Mesenchymal stem cell (in vitro differentiated cells and primary cell): Measurements from ENCODE around the gene AIM2. TPM values are rescaled to one million over a fixed set of nuclear protein-coding genes. Genes with fewer than 3 reads are reported as not detected.

ENCODE experiments used
- DNase-seq: peaks from one replicate; pipeline ENCODE4 v3.0.0-alpha.2; 2013
- H2AFZ ChIP-seq: one replicate; pipeline ENCODE4 v1.6.1; 2013; ENCODE audit warnings: low read depth, mild to moderate bottlenecking, control low read depth, inconsistent platforms, low read length, moderate library complexity
- H2AK5ac ChIP-seq: 2 replicates; pipeline ENCODE4 v1.6.1; 2013; ENCODE audit warnings: low read length, moderate library complexity, mild to moderate bottlenecking, inconsistent platforms; ENCODE audit not compliant: severe bottlenecking
- H2BK120ac ChIP-seq: one replicate; pipeline ENCODE4 v1.6.1; 2013; ENCODE audit warnings: low read depth, mild to moderate bottlenecking, inconsistent platforms, low read length, moderate library complexity
- H2BK12ac ChIP-seq, 2 experiments: one replicate each; pipeline ENCODE4 v1.6.1; 2013; ENCODE audit warnings: inconsistent platforms in 2 of 2, low read length in 2 of 2, mild to moderate bottlenecking in 2 of 2, moderate library complexity in 2 of 2, control low read depth in 1 of 2
- H2BK15ac ChIP-seq: one replicate; pipeline ENCODE4 v1.6.1; 2013; ENCODE audit warnings: mild to moderate bottlenecking, low read depth, inconsistent platforms; ENCODE audit not compliant: poor library complexity, severe bottlenecking
- H2BK5ac ChIP-seq: 2 replicates; pipeline ENCODE4 v1.6.1; 2013; ENCODE audit warnings: low read depth, mild to moderate bottlenecking, low read length, control low read depth, inconsistent platforms; ENCODE audit not compliant: poor library complexity, severe bottlenecking
- H3K14ac ChIP-seq, 2 experiments: one replicate each; pipeline ENCODE4 v1.6.1; 2013; ENCODE audit warnings: inconsistent platforms in 2 of 2, low read length in 2 of 2, control low read depth in 1 of 2, mild to moderate bottlenecking in 1 of 2, moderate library complexity in 1 of 2
- H3K18ac ChIP-seq, 2 experiments: one replicate each; pipeline ENCODE4 v1.6.1; 2013; ENCODE audit warnings: inconsistent platforms in 2 of 2, low read length in 2 of 2, control low read depth in 1 of 2, low read depth in 1 of 2, mild to moderate bottlenecking in 1 of 2
- H3K23ac ChIP-seq, 2 experiments: one replicate each; pipeline ENCODE4 v1.6.1; 2013; ENCODE audit warnings: inconsistent platforms in 2 of 2, low read length in 2 of 2, mild to moderate bottlenecking in 2 of 2, moderate library complexity in 2 of 2, control low read depth in 1 of 2
- H3K27ac ChIP-seq: 2 replicates; pipeline ENCODE4 v1.5.1; 2013; ENCODE audit warnings: mild to moderate bottlenecking, moderate library complexity, low read length, control low read depth, inconsistent platforms; ENCODE audit not compliant: poor library complexity, severe bottlenecking
- H3K27me3 ChIP-seq, 2 experiments: 2 replicates each; pipeline versions ENCODE4 v1.6.1 to v1.7.0; 2013; ENCODE audit warnings: low read length in 2 of 2, mild to moderate bottlenecking in 2 of 2, moderate library complexity in 2 of 2, control low read depth in 1 of 2, inconsistent platforms in 1 of 2; ENCODE audit not compliant: control insufficient read depth in 1 of 2, insufficient read depth in 1 of 2
- H3K36me3 ChIP-seq, 2 experiments: 2 replicates each; pipeline versions ENCODE4 v1.6.1 to v1.7.0; 2013; ENCODE audit warnings: low read length in 2 of 2, control low read depth in 1 of 2, inconsistent platforms in 1 of 2, low read depth in 1 of 2, mild to moderate bottlenecking in 1 of 2; ENCODE audit not compliant: insufficient read depth in 2 of 2, control insufficient read depth in 1 of 2
- H3K4ac ChIP-seq, 2 experiments: one replicate each; pipeline ENCODE4 v1.6.1; 2013; ENCODE audit warnings: inconsistent platforms in 2 of 2, low read length in 2 of 2, mild to moderate bottlenecking in 2 of 2, moderate library complexity in 2 of 2, control low read depth in 1 of 2, low read depth in 1 of 2
- H3K4me1 ChIP-seq: 2 replicates; pipeline ENCODE4 v1.6.1; 2013; ENCODE audit warnings: low read depth, low read length, control low read depth; ENCODE audit not compliant: control insufficient read depth, insufficient read depth
- H3K4me2 ChIP-seq: 2 replicates; pipeline ENCODE4 v1.6.1; 2013; ENCODE audit warnings: low read length, mild to moderate bottlenecking, inconsistent platforms; ENCODE audit not compliant: poor library complexity, severe bottlenecking
- H3K4me3 ChIP-seq, 2 experiments: 2 replicates each; pipeline versions ENCODE4 v1.5.1 to v1.7.0; 2013; ENCODE audit warnings: low read length in 2 of 2, mild to moderate bottlenecking in 2 of 2, control low read depth in 1 of 2, low read depth in 1 of 2; ENCODE audit not compliant: insufficient read depth in 1 of 2
- H3K79me1 ChIP-seq: replicated peaks from 2 replicates; pipeline ENCODE4 v1.6.1; 2013; ENCODE audit warnings: mild to moderate bottlenecking, control low read depth, low read length, inconsistent platforms; ENCODE audit not compliant: poor library complexity, severe bottlenecking
- H3K9ac ChIP-seq: 2 replicates; pipeline ENCODE4 v1.7.0; 2013; ENCODE audit warnings: mild to moderate bottlenecking, low read length, moderate library complexity
- H3K9me3 ChIP-seq: 2 replicates; pipeline ENCODE4 v1.7.0; 2013; ENCODE audit warnings: mild to moderate bottlenecking, low read length; ENCODE audit not compliant: control insufficient read depth
- H4K8ac ChIP-seq: one replicate; pipeline ENCODE4 v1.6.1; 2013; ENCODE audit warnings: inconsistent platforms, mild to moderate bottlenecking, low read length, moderate library complexity
- H4K91ac ChIP-seq: one replicate; pipeline ENCODE4 v1.6.1; 2013; ENCODE audit warnings: mild to moderate bottlenecking, low read length, inconsistent platforms
- WGBS: methylation state at CpG from one replicate; pipeline ENCODE4 v1.1.7; 2013; ENCODE audit warnings: mixed read lengths; 5-methylcytosine and 5-hydroxymethylcytosine counted together
- polyA plus RNA-seq, 2 experiments: library from polyadenylated mRNA; stranded (reverse); fragments of 200-250 nt; gene quantifications; one replicate each; pipeline ENCODE4 v1.2.3, GENCODE V29; 2013

Gene AIM2, protein sequence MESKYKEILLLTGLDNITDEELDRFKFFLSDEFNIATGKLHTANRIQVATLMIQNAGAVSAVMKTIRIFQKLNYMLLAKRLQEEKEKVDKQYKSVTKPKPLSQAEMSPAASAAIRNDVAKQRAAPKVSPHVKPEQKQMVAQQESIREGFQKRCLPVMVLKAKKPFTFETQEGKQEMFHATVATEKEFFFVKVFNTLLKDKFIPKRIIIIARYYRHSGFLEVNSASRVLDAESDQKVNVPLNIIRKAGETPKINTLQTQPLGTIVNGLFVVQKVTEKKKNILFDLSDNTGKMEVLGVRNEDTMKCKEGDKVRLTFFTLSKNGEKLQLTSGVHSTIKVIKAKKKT
- 0.08 TPM for polyA plus RNA-seq (2013, experiment 1 of 2)
- polyA plus RNA-seq (2013, experiment 2 of 2): 0.18 TPM

DNA sequence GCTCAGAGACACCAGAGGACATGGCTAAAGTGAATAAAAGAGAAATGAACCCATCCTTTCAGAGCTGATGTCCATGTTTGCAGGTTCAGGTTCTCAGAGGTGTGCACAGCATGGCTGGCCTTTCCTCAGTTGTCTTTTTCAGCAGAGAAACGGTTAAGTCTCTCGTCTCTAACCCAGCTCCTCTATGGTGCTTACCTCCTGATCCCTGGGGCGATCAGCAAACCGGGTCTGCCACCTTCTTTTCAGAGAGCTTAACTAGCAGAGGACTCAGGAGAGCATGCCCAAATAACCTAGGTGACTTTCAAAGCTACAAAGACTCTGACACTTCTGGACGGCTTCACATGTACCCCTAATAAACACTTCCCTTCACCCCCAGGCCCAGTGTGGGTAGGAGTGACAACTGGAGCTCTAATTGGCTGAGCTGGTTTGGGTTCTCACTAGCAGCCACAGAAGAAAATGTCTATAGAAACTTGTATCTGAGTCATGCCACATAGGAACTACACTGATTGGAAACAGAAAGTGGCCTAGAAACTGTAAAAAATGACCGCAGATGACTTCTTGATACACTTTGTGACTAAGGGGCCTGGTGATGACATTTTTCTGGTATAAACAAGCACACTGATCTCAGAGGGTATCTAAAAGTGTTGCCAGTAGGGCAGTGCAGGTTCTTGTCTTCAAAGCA lies at the start of gene AIM2:
AIM2 (minus strand) TSS at position 329 of the 682 bp plus-strand sequence. CDS start 3,267 bp downstream, outside the sequence.
- Histone ChIP-seq H3K4me1 (no peaks in the 10 kb centered on the region), H4K8ac (no peak within 1 kb of the TSS), H3K9ac (no peak within 1 kb of the TSS), H3K9me3 (no peaks in the 10 kb centered on the region), H3K4me2 (no peak within 1 kb of the TSS), H4K91ac (no peak within 1 kb of the TSS), H3K4ac (no peak within 1 kb of the TSS), H2BK120ac (no peak within 1 kb of the TSS), H2BK15ac (no peak within 1 kb of the TSS), H3K27me3 (peaks cover 0 to 16% of the 10 kb centered on the region in 2 experiments), H2AFZ (no peak within 1 kb of the TSS), H3K79me1 (no peaks in the 10 kb centered on the region), H2AK5ac (no peak within 1 kb of the TSS), H3K27ac (no peak within 1 kb of the TSS), H3K36me3 (no peaks in the 10 kb centered on the region), H3K4me3 (no peak within 1 kb of the TSS), H3K23ac (no peak within 1 kb of the TSS), H3K14ac (no peak within 1 kb of the TSS), H2BK5ac (no peak within 1 kb of the TSS), H2BK12ac (no peak within 1 kb of the TSS), H3K18ac (no peak within 1 kb of the TSS)
- WGBS: 84% methylated on average over 6 of the region's 6 CpGs
- DNase-seq: peak; percentile 48

- H2AK5ac ChIP-seq: no peak overlapping the region
- H3K9me3 ChIP-seq: no peaks in the 10 kb centered on the region
- no peaks in the 10 kb centered on the region for H3K36me3 ChIP-seq
- no peak overlapping the region for H3K4ac ChIP-seq
- H3K4me3 ChIP-seq: no peak overlapping the region
- H3K23ac ChIP-seq: no peak overlapping the region
- H3K14ac ChIP-seq: no peak overlapping the region
- DNase-seq: no peak
- no peak overlapping the region for H3K4me2 ChIP-seq
- no peak overlapping the region for H3K18ac ChIP-seq
- no peak overlapping the region for H4K91ac ChIP-seq
- no peak overlapping the region for H3K27ac ChIP-seq
- no peak overlapping the region for H2BK120ac ChIP-seq
- 85% methylated on average over 3 of the region's 5 CpGs for WGBS
- no peak overlapping the region for H3K9ac ChIP-seq
- H3K4me1 ChIP-seq: no peaks in the 10 kb centered on the region
- no peak overlapping the region for H2AFZ ChIP-seq
- H3K79me1 ChIP-seq: no peaks in the 10 kb centered on the region
- H3K27me3 ChIP-seq: no peaks in the 10 kb centered on the region
- no peak overlapping the region for H2BK5ac ChIP-seq
- H2BK12ac ChIP-seq: no peak overlapping the region
- H4K8ac ChIP-seq: no peak overlapping the region
- no peak overlapping the region for H2BK15ac ChIP-seq
Measured at GRCh38 chr1:159123587-159123986, 47.0 kb upstream of the AIM2 start.

GRCh38 chr1:159122005-159122621 lies 45.5 kb upstream of the AIM2 start:
- WGBS: 53% methylated on average over 2 of the region's 2 CpGs

GRCh38 chr1:159121526-159121925 lies 45.0 kb upstream of the AIM2 start:
- H3K14ac ChIP-seq: no peak overlapping the region
- no peak overlapping the region for H3K23ac ChIP-seq
- no peaks in the 10 kb centered on the region for H3K27me3 ChIP-seq
- WGBS: no CpG with 5 or more reads among the region's 1 CpG
- H2BK5ac ChIP-seq: no peak overlapping the region
- no peaks in the 10 kb centered on the region for H3K79me1 ChIP-seq
- no peak overlapping the region for H3K27ac ChIP-seq
- no peak overlapping the region for H4K8ac ChIP-seq
- H3K36me3 ChIP-seq: no peaks in the 10 kb centered on the region
- no peak overlapping the region for H2BK120ac ChIP-seq
- no peak overlapping the region for H3K9ac ChIP-seq
- no peak overlapping the region for H3K18ac ChIP-seq
- H3K9me3 ChIP-seq: no peaks in the 10 kb centered on the region
- no peak overlapping the region for H2AK5ac ChIP-seq
- H2BK15ac ChIP-seq: no peak overlapping the region
- no peak overlapping the region for H2BK12ac ChIP-seq
- H4K91ac ChIP-seq: no peak overlapping the region
- no peak overlapping the region for H2AFZ ChIP-seq
- no peak overlapping the region for H3K4ac ChIP-seq
- no peak overlapping the region for H3K4me3 ChIP-seq
- no peaks in the 10 kb centered on the region for H3K4me1 ChIP-seq
- no peak overlapping the region for H3K4me2 ChIP-seq
- DNase-seq: no peak

More at GRCh38 chr1:159122005-159122621, 45.5 kb upstream of the AIM2 start:
- Histone ChIP-seq H3K9me3 (no peaks in the 10 kb centered on the region), H3K79me1 (no peaks in the 10 kb centered on the region), H3K23ac (no peak overlapping the region), H2BK12ac (no peak overlapping the region), H2AFZ (no peak overlapping the region), H3K36me3 (no peaks in the 10 kb centered on the region), H4K91ac (no peak overlapping the region), H3K27ac (no peak overlapping the region), H3K4me1 (no peaks in the 10 kb centered on the region), H3K9ac (no peak overlapping the region), H2BK15ac (no peak overlapping the region), H2BK120ac (no peak overlapping the region), H3K4me3 (no peak overlapping the region), H3K27me3 (no peaks in the 10 kb centered on the region), H3K18ac (no peak overlapping the region), H2AK5ac (no peak overlapping the region), H3K14ac (no peak overlapping the region), H4K8ac (no peak overlapping the region), H2BK5ac (no peak overlapping the region), H3K4ac (no peak overlapping the region), H3K4me2 (no peak overlapping the region)
- DNase-seq: peak; percentile 9
